ENCODE results near the gene FAM135A. TPM values are rescaled to one million over a fixed set of nuclear protein-coding genes. Genes with fewer than 3 reads are reported as not detected.

FAM135A gene
- total and polyA plus RNA-seq, 9 of the 15 experiments (the other 6 are each of a cell fraction or from before 2014, with no cell fraction given): 7.4 to 32.9 (median 19.2) TPM

DNA sequence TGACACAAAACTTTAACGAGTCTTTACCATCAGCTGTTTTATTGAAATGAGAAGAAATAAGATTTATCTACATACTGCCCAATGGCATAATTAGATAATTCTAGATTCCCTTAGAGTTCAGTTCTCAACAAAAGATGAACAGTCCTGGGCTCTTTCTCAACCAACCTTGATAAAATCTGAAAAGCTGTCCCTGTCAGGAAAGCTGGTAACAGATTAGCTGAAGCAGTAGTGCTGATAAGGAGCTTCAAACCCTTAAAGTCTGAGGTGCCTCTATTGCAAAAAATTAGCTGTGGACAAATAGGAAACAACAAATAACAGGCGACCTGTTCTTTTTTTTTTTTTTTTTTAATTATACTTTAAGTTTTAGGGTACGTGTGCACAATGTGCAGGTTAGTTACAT, 35.9 kb upstream of the FAM135A start (continued):
- TF ChIP-seq, protein P1, sequence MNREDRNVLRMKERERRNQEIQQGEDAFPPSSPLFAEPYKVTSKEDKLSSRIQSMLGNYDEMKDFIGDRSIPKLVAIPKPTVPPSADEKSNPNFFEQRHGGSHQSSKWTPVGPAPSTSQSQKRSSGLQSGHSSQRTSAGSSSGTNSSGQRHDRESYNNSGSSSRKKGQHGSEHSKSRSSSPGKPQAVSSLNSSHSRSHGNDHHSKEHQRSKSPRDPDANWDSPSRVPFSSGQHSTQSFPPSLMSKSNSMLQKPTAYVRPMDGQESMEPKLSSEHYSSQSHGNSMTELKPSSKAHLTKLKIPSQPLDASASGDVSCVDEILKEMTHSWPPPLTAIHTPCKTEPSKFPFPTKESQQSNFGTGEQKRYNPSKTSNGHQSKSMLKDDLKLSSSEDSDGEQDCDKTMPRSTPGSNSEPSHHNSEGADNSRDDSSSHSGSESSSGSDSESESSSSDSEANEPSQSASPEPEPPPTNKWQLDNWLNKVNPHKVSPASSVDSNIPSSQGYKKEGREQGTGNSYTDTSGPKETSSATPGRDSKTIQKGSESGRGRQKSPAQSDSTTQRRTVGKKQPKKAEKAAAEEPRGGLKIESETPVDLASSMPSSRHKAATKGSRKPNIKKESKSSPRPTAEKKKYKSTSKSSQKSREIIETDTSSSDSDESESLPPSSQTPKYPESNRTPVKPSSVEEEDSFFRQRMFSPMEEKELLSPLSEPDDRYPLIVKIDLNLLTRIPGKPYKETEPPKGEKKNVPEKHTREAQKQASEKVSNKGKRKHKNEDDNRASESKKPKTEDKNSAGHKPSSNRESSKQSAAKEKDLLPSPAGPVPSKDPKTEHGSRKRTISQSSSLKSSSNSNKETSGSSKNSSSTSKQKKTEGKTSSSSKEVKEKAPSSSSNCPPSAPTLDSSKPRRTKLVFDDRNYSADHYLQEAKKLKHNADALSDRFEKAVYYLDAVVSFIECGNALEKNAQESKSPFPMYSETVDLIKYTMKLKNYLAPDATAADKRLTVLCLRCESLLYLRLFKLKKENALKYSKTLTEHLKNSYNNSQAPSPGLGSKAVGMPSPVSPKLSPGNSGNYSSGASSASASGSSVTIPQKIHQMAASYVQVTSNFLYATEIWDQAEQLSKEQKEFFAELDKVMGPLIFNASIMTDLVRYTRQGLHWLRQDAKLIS (CRISPR knock-in tag; IDR thresholded peaks at IDR 0.05): no peak
- TF ChIP-seq SIRT6 (IDR thresholded peaks at IDR 0.05; ENCODE audit: low read depth, low read length) (no peak), SMARCE1 (IDR thresholded peaks at IDR 0.05) (peak; percentile 65; the same call in 1 of the 2 replicates), ELF2 (CRISPR knock-in tag; IDR thresholded peaks at IDR 0.05) (no peak), BCL6 (CRISPR knock-in tag; IDR thresholded peaks at IDR 0.05) (no peak), KLF10 (CRISPR knock-in tag; IDR thresholded peaks at IDR 0.05) (no peak), TAF1 (IDR thresholded peaks at IDR 0.05; ENCODE audit: control insufficient read depth, extremely low read depth, insufficient read depth, low read length, severe bottlenecking) (no peak), ZC3H8 (IDR thresholded peaks at IDR 0.05) (no peak), SMARCA5 (IDR thresholded peaks at IDR 0.05) (no peak), BRD9 (IDR thresholded peaks at IDR 0.05; ENCODE audit: low read depth, partially characterized antibody) (no peak), ZNF274 (IDR thresholded peaks at IDR 0.05; ENCODE audit: borderline replicate concordance, low read depth, low read length) (no peak), MCM2 (IDR thresholded peaks at IDR 0.05; ENCODE audit: low read depth) (no peak), ARID1B (IDR thresholded peaks at IDR 0.05) (peak; percentile 58), MEIS2 (IDR thresholded peaks at IDR 0.05; ENCODE audit: partially characterized antibody) (peak; percentile 76), MIER1 (IDR thresholded peaks at IDR 0.05; ENCODE audit: low read depth) (no peak), ZFP1 (CRISPR knock-in tag; IDR thresholded peaks at IDR 0.05) (no peak), NR2C1 (IDR thresholded peaks at IDR 0.05) (no peak), NR2C1 (tag; IDR thresholded peaks at IDR 0.05) (no peak), HIVEP1 (CRISPR knock-in tag; IDR thresholded peaks at IDR 0.05) (no peak), CBFA2T2 (conservative IDR thresholded peaks at IDR 0.05) (peak; percentile 31), CBFA2T3 (IDR thresholded peaks at IDR 0.05) (peak; percentile 45), TCF3 (CRISPR knock-in tag; IDR thresholded peaks at IDR 0.05) (no peak), SP2 (IDR thresholded peaks at IDR 0.05; ENCODE audit: extremely low read depth, low read depth, low read length, poor library complexity, severe bottlenecking) (no peak)
- TF ChIP-seq, protein P2, sequence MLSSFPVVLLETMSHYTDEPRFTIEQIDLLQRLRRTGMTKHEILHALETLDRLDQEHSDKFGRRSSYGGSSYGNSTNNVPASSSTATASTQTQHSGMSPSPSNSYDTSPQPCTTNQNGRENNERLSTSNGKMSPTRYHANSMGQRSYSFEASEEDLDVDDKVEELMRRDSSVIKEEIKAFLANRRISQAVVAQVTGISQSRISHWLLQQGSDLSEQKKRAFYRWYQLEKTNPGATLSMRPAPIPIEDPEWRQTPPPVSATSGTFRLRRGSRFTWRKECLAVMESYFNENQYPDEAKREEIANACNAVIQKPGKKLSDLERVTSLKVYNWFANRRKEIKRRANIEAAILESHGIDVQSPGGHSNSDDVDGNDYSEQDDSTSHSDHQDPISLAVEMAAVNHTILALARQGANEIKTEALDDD (IDR thresholded peaks at IDR 0.05): peak; percentile 37
- TF ChIP-seq, protein P3, sequence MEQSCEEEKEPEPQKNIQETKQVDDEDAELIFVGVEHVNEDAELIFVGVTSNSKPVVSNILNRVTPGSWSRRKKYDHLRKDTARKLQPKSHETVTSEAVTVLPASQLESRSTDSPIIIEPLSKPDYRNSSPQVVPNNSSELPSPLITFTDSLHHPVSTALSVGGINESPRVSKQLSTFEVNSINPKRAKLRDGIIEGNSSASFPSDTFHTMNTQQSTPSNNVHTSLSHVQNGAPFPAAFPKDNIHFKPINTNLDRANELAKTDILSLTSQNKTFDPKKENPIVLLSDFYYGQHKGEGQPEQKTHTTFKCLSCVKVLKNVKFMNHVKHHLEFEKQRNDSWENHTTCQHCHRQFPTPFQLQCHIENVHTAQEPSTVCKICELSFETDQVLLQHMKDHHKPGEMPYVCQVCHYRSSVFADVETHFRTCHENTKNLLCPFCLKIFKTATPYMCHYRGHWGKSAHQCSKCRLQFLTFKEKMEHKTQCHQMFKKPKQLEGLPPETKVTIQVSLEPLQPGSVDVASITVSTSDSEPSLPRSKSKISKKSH (CRISPR knock-in tag; IDR thresholded peaks at IDR 0.05): no peak
- TF ChIP-seq, protein P4, sequence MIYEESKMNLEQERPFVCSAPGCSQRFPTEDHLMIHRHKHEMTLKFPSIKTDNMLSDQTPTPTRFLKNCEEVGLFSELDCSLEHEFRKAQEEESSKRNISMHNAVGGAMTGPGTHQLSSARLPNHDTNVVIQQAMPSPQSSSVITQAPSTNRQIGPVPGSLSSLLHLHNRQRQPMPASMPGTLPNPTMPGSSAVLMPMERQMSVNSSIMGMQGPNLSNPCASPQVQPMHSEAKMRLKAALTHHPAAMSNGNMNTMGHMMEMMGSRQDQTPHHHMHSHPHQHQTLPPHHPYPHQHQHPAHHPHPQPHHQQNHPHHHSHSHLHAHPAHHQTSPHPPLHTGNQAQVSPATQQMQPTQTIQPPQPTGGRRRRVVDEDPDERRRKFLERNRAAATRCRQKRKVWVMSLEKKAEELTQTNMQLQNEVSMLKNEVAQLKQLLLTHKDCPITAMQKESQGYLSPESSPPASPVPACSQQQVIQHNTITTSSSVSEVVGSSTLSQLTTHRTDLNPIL (CRISPR knock-in tag; IDR thresholded peaks at IDR 0.05): no peak
